NCI-H345 treated with DMSO at 0.1 percent for 48 hours (cell line): ENCODE data around the gene USPL1.
"Not testable (repeated sequence)": the region's sequence is repeated elsewhere in the genome, so short reads cannot be mapped to it uniquely, and the experiment has no call there.

Source experiments
- DNase-seq: peaks from one replicate; lab custom pipeline; 2025; ENCODE audit not compliant: unreplicated experiment; lab: John Stamatoyannopoulos, UW

Gene USPL1

DNA sequence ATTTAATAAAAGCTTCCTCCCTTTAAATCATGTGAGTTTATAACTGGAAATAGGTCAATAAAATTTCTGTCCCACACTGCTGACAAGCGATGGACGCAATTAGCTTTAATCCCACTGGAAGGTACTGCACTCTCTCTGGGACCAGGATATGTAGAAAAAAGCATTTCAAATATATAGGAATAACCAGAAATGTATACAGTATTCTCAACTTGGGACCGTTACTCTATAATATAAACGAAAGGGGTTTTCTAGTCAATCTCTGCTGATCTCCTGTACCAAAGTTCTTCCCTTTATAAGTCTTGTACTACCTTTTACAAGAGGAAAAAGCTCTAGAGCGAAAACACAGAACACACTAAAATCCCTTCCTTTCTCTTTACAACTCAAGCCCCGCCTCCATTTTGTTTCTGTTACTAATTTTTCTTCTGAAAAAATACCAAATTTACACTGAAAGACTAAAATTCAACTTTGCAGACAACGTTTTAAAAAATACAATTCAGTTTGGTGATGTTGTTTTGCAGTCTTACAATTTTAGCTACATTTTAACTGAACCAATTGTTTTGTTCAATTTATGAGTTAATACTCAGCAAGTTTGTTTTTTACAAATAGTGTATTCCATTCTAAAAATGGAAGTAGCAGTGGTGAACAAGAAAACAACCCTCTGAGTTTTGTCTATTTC, 1.7 kb upstream of the USPL1 start:
- DNase-seq: no peak

- DNase-seq: peak; percentile 39
Observed at GRCh38 chr13:30616927-30617314, 799 bp upstream of the USPL1 start.

DNA sequence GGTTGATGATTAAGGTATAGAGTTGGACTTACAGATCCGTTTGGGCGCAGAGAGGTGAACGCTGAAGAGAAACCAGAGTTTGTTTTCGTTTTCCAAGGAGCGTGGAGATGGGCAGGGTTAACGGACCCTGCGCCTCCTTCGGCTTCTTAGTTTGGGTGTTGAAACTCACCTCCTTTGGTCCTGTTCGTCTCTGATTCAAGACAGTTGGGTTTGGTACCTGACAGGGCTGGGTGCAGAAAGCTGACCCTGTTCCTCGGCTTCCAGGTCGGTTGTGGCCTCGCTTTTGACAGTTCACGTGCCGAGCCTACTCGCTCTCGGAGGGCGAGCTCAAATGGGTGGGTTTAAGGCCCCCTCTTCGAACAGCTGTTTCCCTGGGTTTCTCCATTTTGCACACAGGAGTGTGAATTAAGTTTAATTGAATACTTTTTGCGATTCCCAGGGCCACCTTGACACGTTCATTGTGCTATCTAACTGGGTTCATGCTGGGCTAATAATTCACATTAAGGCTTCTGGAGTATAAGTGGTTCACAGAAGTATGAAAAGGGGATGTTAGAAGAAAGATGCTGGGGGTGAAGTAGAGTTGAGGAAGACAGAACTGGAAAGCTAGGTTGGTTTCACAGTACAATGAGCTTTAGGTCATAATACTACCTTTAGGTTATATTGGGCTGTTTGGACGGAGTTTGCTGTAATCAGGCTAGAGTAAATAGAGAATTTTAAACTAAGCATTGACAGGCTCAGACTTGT, 638 bp downstream of the USPL1 start:
- no peak for DNase-seq

GRCh38 chr13:30618930-30619279, 1.2 kb downstream of the USPL1 start:
- DNase-seq: no peak

DNA sequence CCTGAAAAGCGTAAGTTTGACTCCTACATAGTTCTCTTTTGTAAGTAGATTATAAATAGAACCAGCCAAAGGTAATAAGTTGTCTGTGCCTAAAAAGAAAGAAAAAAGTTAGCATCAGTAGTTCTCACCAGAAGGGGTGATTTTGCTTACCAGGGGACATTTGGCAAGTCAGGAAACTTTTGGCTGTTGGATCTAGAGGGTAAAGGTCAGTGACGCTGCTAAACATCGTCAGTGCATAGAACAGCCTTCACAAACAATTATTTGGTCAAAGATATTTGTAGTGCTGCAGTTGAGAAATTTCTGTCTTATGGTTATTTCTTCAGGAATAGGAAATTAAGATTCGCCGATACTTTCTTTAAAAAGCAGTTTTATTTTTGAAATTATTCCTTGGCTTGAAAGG, 2.0 kb downstream of the USPL1 start:
- no peak for DNase-seq

DNA sequence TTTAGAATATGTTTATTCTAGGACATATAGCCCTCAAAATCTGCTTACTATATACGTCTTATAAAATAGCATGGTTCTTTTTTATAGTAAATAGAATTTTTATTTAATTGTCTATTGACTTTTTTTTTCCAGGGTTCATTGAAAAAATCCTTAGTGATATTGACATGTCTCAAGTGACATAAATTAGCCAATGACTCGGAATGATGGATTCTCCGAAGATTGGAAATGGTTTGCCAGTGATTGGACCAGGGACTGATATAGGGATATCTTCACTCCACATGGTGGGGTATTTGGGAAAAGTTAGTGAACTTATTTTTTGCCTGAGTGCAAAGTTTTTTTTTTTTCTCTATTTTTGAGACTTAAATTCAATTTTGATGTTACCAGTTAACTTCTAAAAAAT, 3.2 kb downstream of the USPL1 start:
- DNase-seq: no peak

GRCh38 chr13:30622551-30622950, 4.8 kb downstream of the USPL1 start:
- DNase-seq: no peak

GRCh38 chr13:30623392-30623791, 5.7 kb downstream of the USPL1 start:
- no peak for DNase-seq

DNA sequence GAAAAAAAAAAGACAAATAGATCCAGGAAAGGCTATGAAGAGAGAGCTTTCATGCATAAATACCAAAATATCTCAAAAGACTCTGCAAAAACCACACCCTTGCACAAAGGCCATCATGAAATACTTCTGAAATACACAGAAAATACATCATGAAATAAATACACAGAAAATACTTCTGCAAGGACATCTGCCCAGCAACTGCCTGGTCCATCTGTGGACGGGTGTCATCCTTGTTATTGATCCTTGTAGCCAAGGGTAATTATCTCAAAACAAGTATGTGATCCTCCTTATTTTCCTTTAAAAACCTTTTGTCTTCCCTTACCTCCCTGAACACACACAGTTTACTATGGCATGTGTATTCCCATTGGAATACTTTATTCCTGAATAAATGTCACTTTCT, 6.9 kb downstream of the USPL1 start:
- no peak for DNase-seq

- no peak for DNase-seq
Observed at GRCh38 chr13:30629527-30629926, 11.8 kb downstream of the USPL1 start.

GRCh38 chr13:30633861-30634260, 16.1 kb downstream of the USPL1 start:
- no peak for DNase-seq

DNA sequence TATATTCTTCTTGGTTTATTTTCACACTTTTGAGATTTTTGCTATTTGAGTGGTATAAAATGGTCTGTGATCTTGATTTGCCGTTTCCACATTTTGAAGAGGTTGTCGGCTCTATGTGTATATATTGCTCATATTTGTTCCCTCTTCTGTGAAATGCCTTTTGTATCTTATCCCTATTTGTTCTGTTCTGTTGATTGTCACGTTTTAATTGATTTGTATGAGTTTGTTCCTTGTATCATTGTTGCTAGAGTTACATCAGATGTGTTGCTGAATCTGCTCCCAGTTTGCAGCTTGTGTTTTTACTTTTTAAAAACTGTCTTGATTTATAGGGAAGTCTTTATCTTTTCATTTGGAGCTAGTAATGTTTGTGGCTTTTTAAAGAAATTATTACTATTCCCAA, 17.1 kb downstream of the USPL1 start:
- no peak for DNase-seq

GRCh38 chr13:30638301-30638700, 20.6 kb downstream of the USPL1 start:
- DNase-seq: no peak

GRCh38 chr13:30639671-30640070, 22.0 kb downstream of the USPL1 start:
- DNase-seq: no peak

DNA sequence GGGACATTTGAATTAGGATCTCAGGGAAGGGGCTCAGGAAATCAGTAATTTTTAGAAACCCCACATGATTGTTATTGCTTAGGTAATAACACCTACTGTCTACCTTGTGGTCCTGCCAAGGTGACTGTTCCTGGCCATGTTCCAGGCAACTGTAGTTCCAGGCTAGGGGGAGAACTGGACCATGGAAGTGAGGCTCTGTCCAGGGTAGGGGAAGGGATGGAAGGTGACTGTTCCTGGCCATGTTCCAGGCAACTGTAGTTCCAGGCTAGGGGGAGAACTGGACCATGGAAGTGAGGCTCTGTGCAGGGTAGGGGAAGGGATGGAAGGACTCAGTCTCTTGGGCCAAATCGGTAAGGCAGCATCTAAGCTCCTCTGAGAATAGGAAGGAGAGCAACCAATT, 23.5 kb downstream of the USPL1 start:
- not testable (repeated sequence) for DNase-seq

DNA sequence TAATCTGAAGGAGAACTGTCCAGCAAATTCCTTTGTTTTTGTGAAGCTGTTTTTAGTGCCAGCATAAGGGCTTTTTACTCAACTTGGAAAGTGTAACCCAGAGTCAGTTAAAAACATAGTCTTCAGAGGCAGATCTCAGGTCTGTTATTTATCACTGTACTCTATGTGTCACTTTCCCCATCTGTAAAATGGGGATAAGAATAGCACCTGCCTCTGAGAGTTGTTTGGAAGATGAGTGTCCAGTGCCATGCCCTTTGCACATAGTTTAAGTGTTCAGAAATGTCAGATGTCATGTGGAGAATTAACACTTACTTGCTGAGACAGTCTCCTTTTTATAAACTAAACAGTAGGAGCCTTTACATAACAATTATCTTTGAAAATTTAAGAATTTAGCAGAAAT, 27.9 kb downstream of the USPL1 start:
- DNase-seq: no peak

DNA sequence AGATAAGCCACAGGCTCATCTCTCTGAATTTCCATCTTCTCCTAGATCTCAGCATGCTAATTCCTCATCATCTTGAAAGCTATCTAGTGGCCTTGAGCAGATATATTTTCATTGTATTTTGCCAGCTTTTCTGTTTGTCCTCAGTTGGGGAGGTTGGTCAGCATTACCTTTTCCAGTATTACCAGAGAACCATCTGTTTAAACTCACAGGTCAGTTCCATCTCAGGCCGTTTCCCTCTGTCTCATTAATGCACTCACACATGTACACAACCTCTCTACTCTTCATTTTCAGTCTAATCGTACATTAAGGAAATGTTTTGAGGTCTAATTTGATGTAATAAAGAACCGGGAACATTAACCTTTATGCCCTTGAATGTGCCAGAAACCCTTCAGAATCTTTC, 29.7 kb downstream of the USPL1 start:
- no peak for DNase-seq

GRCh38 chr13:30647824-30648521, 30.3 kb downstream of the USPL1 start:
- DNase-seq: no peak

DNA sequence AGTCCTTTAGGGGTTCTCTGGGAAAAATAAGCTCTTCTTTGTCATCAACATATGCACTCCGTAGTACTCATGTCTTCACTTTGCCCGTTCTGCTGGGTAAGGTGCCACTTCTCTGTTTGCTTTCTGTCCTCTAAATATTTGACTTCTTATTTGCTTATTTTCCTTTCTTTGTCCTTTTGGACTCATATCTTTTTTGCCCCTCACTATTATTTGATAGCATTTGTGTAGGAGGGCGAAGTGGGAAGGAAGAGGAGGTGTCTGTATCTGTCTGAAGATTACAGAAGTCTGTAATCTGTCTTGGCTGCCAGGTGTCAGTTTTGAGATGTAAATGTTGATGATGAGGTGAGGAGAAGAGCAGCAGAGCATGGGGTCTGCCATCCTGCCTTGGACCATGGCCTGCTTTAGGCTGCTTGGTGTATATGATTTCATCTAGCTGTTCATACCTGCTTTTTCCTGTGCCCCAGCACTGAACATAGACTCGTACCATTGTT, 30.8 kb downstream of the USPL1 start:
- DNase-seq: no peak

DNA sequence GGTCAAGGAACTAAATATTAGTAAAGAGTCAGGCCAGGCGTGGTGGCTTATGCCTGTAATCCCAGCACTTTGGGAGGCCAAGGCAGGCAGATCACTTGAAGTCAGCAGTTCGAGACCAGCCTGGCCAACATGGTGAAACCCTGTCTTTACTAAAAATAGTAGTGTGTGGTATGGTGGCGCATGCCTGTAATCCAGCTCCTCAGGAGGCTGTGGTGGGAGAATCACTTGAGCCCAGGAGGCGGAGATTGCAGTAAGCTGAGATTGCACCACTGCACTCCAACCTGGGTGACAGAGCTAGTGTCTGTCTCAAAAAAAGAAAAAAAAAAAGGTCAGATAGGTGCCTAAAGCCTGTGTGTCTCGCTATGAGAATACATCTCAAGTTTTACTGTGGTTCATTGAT, 33.9 kb downstream of the USPL1 start:
- DNase-seq: not testable (repeated sequence)

DNA sequence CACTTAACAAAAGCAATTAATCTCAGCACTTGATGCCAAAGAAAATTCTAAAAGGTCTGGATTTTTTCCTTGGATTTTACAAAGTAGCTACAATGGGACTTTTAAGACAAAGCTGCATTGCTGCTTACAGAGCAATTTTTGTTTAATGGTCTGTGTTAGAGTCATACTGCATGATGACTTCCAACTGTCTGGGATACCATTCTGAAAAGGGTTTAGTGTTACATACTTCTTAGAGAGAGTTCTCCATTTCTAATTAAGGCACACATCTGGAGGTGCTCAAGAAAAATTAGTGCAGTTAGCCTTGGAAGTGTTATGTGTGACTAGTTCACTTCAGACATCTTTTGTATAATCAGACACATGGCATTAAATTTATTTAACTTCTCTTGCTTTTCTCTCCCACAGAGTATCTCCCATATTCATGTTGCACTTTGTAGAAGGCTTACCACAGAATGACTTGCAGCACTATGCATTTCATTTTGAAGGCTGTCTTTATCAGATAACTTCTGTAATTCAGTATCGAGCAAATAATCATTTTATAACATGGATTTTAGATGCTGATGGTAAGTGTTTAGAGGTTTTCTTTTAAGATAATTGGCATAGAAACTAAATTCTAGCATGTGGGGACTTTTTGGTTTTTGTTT, 35.1 kb downstream of the USPL1 start:
- no peak for DNase-seq

- DNase-seq: no peak
Observed at GRCh38 chr13:30654430-30654829, 36.7 kb downstream of the USPL1 start.
